Tongue (tissue), 2 donors: ENCODE data around the gene CCDC148. TPM values are rescaled to one million over a fixed set of nuclear protein-coding genes. Genes with fewer than 3 reads are reported as not detected.
A peak's percentile ranks its signal among the peaks of the same experiment; 100 is the strongest.
"Not testable (repeated sequence)": the region's sequence is repeated elsewhere in the genome, so short reads cannot be mapped to it uniquely, and the experiment has no call there.

Source experiments
- DNase-seq: peaks from one replicate; pipeline ENCODE4 v3.0.0-alpha.2; 2015
- total RNA-seq: library from RNA; depleted of rRNA; stranded (reverse); fragments of >200 nt; gene quantifications from one replicate; pipeline ENCODE4 v1.2.3, GENCODE V29; 2014

CCDC148 gene
- total RNA-seq, 1 donor from 2014 or later, result 2.1 TPM

- DNase-seq, result no peak
Measured at GRCh38 chr2:158357122-158357521, 99.4 kb downstream of the CCDC148 start.

DNA sequence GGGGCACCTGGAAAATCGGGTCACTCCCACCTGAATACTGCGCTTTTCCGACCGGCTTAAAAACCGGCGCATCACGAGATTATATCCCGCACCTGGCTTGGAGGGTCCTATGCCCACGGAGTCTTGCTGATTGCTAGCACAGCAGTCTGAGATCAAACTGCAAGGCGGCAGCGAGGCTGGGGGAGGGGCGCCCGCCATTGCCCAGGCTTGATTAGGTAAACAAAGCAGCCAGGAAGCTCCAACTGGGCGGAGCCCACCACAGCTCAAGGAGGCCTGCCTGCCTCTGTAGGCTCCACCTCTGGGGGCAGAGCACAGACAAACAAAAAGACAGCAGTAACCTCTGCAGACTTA, 105.1 kb downstream of the CCDC148 start:
- not testable (repeated sequence) for DNase-seq

GRCh38 chr2:158350751-158351465, 105.6 kb downstream of the CCDC148 start:
- DNase-seq, result not testable (repeated sequence)

- no peak for DNase-seq
Measured at GRCh38 chr2:158346032-158346431, 110.5 kb downstream of the CCDC148 start.

DNA sequence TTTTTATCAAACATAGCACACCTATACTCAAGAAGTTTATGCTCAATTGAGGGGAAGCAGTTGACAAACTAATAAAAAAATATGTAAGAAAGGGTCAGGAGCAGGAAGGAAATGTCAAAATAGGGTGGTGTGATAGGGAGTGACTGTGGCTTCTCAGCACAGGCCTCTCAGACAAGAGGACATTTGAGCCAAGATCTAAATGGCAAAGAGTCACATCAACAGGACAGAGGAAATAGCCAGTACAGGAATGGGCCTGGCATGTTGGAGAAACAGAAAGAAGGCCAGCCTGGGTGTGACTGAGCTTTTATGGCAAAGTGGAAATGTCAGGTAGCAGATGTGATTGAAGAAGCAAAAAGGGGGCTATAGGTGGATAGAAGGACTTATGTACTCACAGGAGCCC, 117.0 kb downstream of the CCDC148 start:
- DNase-seq, result no peak

DNA sequence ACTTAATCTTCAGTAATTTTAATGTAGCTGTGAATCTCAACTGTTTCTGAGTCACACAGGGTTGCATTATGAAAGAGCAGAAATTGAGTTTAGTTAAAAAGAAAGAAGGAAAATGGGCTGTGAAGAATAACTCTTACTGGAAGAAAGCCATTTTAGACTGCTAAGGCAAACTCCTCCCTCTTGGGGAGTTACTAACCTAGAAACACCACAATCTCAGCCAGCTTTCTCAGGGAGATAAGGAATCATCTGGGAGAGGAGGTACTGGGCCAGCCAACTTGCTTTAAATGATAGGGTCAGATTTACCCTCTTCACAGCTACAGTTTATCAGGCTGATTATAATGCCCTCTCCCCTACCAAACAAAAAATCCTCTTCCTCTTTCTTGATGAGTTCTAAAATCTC, 119.5 kb downstream of the CCDC148 start:
- no peak for DNase-seq

DNA sequence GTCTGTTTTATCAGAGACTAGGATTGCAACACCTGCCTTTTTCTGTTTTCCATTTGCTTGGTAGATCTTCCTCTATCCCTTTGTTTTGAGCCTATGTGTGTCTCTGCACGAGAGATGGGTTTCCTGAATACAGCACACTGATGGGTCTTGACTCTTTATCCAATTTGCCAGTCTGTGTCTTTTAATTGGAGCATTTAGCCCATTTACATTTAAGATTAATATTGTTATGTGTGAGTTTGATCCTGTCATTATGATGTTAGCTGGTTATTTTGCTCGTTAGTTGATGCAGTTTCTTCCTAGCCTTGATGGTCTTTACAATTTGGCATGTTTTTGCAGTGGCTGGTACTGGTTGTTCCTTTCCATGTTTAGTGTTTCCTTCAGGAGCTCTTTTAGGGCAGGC, 124.8 kb downstream of the CCDC148 start:
- not testable (repeated sequence) for DNase-seq

GRCh38 chr2:158325782-158326340, 130.7 kb downstream of the CCDC148 start:
- DNase-seq, result no peak

- DNase-seq, result no peak
Measured at GRCh38 chr2:158325031-158325781, 131.3 kb downstream of the CCDC148 start.

DNA sequence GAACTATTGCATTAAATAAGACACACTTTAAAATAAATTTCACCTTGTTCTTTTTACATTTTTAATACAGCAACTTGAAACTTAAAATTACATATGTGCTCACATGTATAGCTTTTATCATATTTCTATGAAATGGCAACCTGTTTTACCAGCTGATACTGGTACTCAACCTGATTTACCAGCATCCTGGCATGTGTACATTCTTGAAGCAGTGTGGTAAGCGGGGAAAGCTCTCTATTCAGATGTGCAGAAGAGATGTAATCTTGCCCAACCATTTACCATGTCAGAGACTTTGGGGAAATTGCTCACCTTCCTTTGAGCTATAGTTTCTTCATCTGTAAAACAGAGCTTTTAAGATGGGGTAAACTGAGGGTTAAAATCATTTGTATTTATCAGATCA, 133.2 kb downstream of the CCDC148 start:
- DNase-seq, result no peak

DNA sequence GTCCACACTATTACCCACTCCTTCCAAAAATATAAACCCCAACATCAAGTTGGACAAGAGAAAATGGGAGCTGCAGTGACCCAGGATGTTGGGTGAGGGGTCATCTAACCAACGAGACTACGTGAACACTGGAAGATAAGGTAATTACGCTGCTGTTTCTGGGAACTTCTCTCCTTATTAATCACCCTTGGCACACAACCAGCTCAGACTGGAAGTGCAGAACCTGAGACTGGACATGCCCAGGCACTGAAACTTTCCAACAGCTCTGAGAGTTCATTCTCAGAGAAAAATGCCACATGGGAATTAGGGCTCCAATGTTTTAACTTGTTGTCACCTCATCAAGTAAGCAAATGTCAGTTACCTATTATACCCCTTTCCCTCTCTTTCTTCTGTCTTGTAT, 135.3 kb downstream of the CCDC148 start:
- no peak for DNase-seq

- no peak for DNase-seq
Measured at GRCh38 chr2:158319269-158319668, 137.3 kb downstream of the CCDC148 start.

DNA sequence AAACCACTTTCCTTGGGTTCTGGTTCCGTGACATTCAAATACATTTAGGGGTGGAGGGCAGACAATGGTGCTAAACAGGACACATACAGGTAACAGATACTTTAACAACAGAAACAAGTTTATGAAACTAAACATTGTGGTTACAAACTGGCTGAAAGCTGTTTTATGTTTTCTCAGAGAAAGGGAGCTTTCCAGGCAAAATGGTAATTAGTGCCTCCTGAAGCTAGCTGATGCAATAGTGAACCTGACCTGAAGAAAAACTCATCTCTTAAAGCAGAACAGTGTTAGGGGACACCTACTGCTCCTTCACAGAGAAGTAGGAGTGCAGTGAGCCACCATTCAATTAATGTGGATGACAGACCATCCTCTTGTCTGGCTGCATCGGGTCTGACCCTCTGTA, 138.9 kb downstream of the CCDC148 start:
- no peak for DNase-seq

DNA sequence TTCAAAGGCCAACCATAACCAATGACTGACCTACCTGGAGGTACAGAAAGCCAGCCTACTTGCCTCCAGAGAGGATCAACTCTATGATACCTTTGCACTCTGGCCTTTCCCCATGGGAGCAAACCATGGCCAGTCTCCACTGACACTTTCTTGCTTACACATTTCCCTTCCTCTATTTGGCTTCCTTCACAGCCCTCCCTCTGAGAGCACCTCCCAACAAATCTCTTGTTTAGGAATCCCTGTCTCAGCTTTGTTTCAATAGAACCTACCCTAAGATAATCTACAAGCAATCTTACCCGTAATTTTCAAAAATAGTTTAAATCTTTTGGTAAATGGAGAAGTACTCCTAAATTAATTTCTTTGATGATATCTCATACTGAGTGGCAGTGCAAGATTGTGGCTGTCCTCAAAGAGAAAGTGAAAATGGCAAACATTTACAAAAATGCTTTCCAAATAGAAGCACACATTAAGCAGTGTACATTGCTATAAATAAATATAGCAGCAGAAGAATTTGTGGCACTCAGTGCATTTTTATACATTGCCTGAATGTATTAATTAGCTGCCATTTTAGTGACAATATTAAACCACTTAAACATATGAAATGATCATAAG, 140.6 kb downstream of the CCDC148 start:
- no peak for DNase-seq

DNA sequence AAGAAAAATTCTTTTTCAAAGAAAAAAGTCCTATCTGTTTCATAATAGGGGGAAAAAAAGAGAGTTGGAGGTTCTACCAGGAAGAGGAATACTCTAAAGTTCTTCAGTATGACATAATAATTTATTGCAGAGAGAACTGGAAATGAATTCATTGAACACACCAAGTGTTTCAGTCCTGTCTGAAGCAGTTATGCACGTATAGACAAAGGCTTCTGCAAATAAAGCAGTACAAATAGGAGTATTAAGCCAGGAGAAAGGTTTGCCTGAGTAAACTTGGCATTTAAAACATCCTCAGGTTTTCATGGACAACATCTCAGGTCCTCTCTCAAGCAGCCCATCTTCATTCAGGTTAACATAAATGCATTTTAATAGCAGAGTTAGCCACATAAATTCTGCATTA, 141.6 kb downstream of the CCDC148 start:
- DNase-seq, result peak; percentile 7

DNA sequence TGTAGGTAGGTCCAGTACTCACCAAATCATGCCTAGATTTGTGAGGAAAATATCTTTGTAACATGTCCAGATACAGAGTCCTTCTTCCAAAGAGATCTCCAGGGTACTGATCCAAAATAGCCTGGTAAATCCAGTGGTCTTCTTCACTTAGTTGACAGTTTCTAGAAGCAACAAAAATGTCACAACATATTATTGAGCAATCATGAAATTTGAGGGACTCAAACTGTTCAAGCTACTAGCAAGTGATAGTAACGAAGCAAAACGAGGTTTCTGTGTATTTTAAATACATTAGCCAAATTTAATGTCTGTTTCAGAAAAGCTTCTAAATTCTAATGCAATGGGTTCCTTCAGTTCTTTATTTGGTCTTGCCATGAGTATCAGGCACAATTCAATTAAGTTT, 142.8 kb downstream of the CCDC148 start:
- DNase-seq, result no peak

GRCh38 chr2:158312981-158313380, 143.6 kb downstream of the CCDC148 start:
- no peak for DNase-seq

- DNase-seq, result not testable (repeated sequence)
Measured at GRCh38 chr2:158310407-158310806, 146.1 kb downstream of the CCDC148 start.

DNA sequence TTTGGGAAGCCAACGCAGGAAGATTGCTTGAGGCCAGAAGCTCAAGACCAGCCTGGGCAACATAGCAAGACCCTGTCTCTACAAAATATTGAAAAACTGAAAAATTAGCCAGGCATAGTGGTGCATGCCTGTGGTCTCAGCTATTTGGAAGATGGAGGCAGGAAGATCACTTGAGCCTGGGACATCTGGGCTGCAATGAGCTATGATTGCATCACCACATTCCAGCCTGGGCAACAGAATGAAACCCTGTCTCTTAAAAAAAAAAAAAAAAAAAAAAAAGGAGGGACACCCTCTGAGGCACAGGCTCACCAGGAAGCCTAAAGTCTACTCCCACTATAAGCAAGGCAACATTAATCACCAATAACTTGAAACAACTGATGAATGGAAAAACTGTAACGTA, 151.1 kb downstream of the CCDC148 start:
- no peak for DNase-seq

DNA sequence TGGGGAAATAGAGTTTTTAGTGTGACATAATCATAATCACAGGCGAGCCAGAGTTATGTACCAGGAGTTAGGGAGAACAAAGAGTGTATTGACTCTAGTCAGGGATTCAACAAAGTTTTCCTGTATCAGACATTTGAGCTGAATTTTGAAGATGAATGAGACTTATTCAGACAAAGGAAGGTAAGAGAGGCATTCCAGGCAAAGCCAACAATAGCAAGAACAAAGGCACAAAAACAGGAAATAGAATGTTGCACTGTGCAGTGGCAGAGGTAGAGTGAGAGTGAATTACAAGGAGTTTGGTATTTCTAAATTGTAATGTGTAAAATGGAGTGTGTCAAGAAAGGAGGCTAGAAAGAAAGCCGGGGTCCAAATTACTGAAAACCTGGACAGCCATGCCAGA, 156.2 kb downstream of the CCDC148 start:
- DNase-seq, result no peak

DNA sequence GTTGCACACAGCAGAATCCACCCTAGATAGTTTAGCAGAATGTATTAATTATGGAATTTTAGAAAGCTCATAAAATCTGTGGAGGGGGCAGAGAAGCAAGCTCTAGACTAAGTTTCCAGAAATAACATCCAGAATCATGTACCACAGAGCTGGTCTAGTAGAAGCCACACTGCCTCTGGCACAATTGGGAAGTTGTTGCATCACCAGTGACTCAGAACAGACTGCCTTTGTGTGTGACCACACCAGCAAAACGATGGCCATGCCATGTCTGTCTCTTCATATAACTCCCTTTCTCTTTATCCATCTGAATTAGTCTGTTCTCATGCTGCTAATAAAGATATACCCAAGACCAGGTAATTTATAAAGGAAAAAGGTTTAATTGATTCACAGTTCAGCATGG, 158.9 kb downstream of the CCDC148 start:
- no peak for DNase-seq

DNA sequence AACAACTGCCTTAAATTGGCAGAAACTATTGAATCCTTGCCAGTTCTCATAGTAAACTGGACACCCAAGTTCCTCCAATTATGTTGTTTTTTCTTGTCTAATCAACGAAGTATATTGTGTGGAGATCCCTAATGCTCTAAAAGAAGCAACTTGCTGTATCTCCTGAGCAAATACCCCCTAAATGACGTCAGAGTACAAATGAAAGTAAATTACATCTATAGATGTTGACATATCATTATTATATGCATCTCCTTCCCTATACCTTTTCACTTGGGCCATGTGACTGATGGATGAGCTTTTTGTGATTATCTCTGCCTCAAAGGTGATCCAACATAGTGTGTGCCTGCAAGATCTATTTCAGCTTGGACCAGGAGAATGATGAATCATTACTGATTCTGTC, 159.4 kb downstream of the CCDC148 start:
- no peak for DNase-seq

DNA sequence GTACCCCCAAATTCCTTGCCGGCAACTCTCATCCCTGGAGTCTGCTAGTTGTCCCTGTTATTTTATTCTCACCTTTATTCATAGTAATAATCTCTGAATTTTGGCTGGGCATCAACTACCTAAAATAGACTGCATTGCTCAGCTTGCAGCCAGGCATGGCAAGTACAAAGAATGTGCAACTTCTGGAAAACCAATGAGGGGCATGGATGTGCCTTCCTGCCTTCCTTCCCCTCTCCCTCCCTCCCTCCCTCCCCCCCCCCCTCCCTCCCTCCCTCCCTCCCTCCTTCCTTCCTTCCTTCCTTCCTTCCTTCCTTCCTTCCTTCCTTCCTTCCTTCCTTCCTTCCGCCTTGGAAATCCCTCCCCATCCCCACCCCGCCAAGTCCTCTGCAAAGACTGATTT, 162.8 kb downstream of the CCDC148 start:
- no peak for DNase-seq
